ENCODE measurements around the gene RNPC3. TPM values are rescaled to one million over a fixed set of nuclear protein-coding genes. Genes with fewer than 3 reads are reported as not detected.

Gene RNPC3
- total RNA-seq (10 to 100 TPM in 5 of 6 donors, 1 to 10 TPM in 1; 8.9 to 28.7 (median 21.1) TPM), polyA plus RNA-seq (10 to 100 TPM; 11.5 to 31.8 TPM)

GRCh38 chr1:103525607-103526507 is at the start of gene RNPC3:
TSS of gene RNPC3 (plus strand) at chr1:103525699. CDS start at chr1:103526071, 372 bp downstream.
- intact Hi-C loops (cut with DNase I) = no loop called here
- H3K4me3 ChIP-seq = peak within 1 kb of the TSS; percentile 53 to 89 (median 74)
- H3K4me1 ChIP-seq = peaks cover 6 to 36% (median 10%) of the 10 kb centered on the region in 3 donors
- no peaks in the 10 kb centered on the region for H3K36me3 ChIP-seq
- FAIRE-seq (peak; percentile 17), DNase-seq (peak; percentile 86 to 98 (median 90)), ATAC-seq (peak; percentile 86 to 92 (median 88))
- H3K27me3 ChIP-seq = no peaks in the 10 kb centered on the region
- H3K9me3 ChIP-seq = no peaks in the 10 kb centered on the region
- 0% methylated on average over 47 to 62 of the region's 62 CpGs for WGBS, 2 donors
- peak within 1 kb of the TSS; percentile 81 to 97 (median 88) for H3K27ac ChIP-seq
- no peak for TF ChIP-seq CTCF (IDR thresholded peaks at IDR 0.05)

GRCh38 chr1:103477101-103477500 is 48.4 kb upstream of the RNPC3 start:
- H3K36me3 ChIP-seq = no peaks in the 10 kb centered on the region
- no peak overlapping the region for H3K4me3 ChIP-seq
- no peak for ATAC-seq
- H3K9me3 ChIP-seq = no peaks in the 10 kb centered on the region
- FAIRE-seq = no peak
- no peak for TF ChIP-seq CTCF (IDR thresholded peaks at IDR 0.05)
- intact Hi-C loops (cut with DNase I) = no loop called here
- no peak overlapping the region for H3K27ac ChIP-seq
- H3K27me3 ChIP-seq = no peaks in the 10 kb centered on the region
- DNase-seq = no peak
- no peaks in the 10 kb centered on the region for H3K4me1 ChIP-seq

GRCh38 chr1:103489935-103490334 is 35.6 kb upstream of the RNPC3 start:
- FAIRE-seq (no peak), ATAC-seq (peak; percentile 58 to 73 (median 69)), DNase-seq (no peak)
- TF ChIP-seq CTCF (IDR thresholded peaks at IDR 0.05) = no peak
- Histone ChIP-seq H3K9me3 (no peaks in the 10 kb centered on the region), H3K36me3 (no peaks in the 10 kb centered on the region), H3K4me1 (no peaks in the 10 kb centered on the region), H3K27me3 (no peaks in the 10 kb centered on the region), H3K27ac (no peak overlapping the region), H3K4me3 (no peak overlapping the region)
- intact Hi-C loops (cut with DNase I) = no loop called here

- H3K36me3 ChIP-seq = no peaks in the 10 kb centered on the region
- H3K4me1 ChIP-seq = no peaks in the 10 kb centered on the region
- ATAC-seq = no peak
- 82 to 96% methylated on average over 1 of the region's 1 CpG for WGBS, 2 donors
- no peak for TF ChIP-seq CTCF (IDR thresholded peaks at IDR 0.05)
- no peaks in the 10 kb centered on the region for H3K9me3 ChIP-seq
- no peaks in the 10 kb centered on the region for H3K27me3 ChIP-seq
- FAIRE-seq = no peak
- H3K27ac ChIP-seq = no peak overlapping the region
- no peak overlapping the region for H3K4me3 ChIP-seq
- no peak for DNase-seq
- intact Hi-C loops (cut with DNase I) = no loop called here
These were observed 33.4 kb upstream of the RNPC3 start for GRCh38 chr1:103492003-103492625.

All from pancreas (tissue), 10 donors.